ENCODE measurements around the gene MYL6B.

The MYL6B gene

GRCh38 chr12:56154246-56154771 lies 1.9 kb downstream of the MYL6B start:
- TF ChIP-seq ZFX (IDR thresholded peaks at IDR 0.05; ENCODE audit: borderline replicate concordance), result no peak
- TF ChIP-seq CTCF (IDR thresholded peaks at IDR 0.05), result no peak
- H3K27ac ChIP-seq, result peak overlapping the region; percentile 99; the same call in 1 of the 2 replicates

GRCh38 chr12:56154818-56155217 lies 2.4 kb downstream of the MYL6B start:
- peak overlapping the region; percentile 99; the same call in 1 of the 2 replicates for H3K27ac ChIP-seq

GRCh38 chr12:56155256-56155845 lies 3.0 kb downstream of the MYL6B start:
- TF ChIP-seq CTCF (IDR thresholded peaks at IDR 0.05), result no peak
- TF ChIP-seq ZFX (IDR thresholded peaks at IDR 0.05; ENCODE audit: borderline replicate concordance), result no peak
- H3K27ac ChIP-seq, result peak overlapping the region; percentile 99

More at GRCh38 chr12:56154818-56155217, 2.4 kb downstream of the MYL6B start:
- TF ChIP-seq CTCF (IDR thresholded peaks at IDR 0.05), result no peak
- no peak for TF ChIP-seq ZFX (IDR thresholded peaks at IDR 0.05; ENCODE audit: borderline replicate concordance)

GRCh38 chr12:56156464-56157200 lies 4.2 kb downstream of the MYL6B start:
- H3K27ac ChIP-seq, result 0 out of 2 replicates have a peak overlapping the region, but pooled peaks have one; percentile 99

DNA sequence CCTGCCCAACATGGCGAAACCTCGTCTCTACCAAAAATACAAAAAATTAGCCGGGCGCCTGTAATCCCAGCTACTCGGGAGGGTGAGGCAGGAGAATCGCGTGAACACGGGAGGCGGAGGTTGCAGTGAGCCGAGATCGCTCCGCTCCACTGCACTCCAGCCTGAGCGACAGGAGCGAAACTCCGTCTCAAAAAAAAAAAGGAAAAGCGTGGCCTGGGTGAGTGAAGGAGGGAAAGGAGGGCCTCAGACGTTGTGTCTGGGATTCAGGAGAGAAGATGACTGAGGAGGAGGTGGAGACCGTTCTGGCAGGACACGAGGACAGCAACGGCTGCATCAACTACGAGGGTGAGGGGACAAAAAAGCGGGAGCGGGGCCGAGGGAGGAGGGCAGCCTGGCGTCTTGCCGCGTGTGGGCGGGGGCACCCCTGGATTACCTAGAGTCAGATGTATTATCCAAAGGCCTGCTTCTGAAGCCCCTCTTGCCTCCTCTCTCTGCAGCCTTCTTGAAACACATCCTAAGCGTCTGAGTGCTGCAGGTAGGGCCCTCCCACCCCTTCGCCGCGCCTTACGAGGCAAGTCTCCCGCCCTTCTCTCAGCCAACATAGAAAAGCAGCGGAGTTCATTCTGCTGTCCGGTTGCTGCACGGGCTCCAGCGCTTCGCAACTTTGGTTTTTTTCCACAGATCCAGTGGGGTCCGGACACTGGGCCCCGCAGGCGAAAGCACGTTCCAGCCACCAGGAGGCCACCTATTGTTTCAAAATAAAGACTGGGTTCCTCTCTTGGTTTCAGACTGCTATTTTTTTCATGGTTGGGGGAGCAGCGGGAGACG lies 5.0 kb downstream of the MYL6B start:
- peak overlapping the region; percentile 90 for H3K27ac ChIP-seq
- TF ChIP-seq ZFX (IDR thresholded peaks at IDR 0.05; ENCODE audit: borderline replicate concordance) (no peak), CTCF (IDR thresholded peaks at IDR 0.05) (no peak)

GRCh38 chr12:56158029-56158925 lies 5.9 kb downstream of the MYL6B start, which contains the start of gene MYL6:
MYL6 (plus strand) TSS chr12:56158359; CDS start chr12:56158402, 43 bp downstream.
- TF ChIP-seq CTCF (IDR thresholded peaks at IDR 0.05) (peak; percentile 31), ZFX (IDR thresholded peaks at IDR 0.05; ENCODE audit: borderline replicate concordance) (no peak)
- H3K27ac ChIP-seq, result peak within 1 kb of the TSS; percentile 90

Data from 22Rv1 (cell line).